Thoracic aorta (tissue), 2 donors: Measurements from ENCODE around the gene DLGAP4. TPM values are rescaled to one million over a fixed set of nuclear protein-coding genes. Genes with fewer than 3 reads are reported as not detected.

Experiments
- ATAC-seq: fragments of 150-250 bp; one replicate; pipeline ENCODE4 v1.8.0; 2017; ENCODE audit warnings: low read depth; ENCODE audit not compliant: insufficient number of reproducible peaks, low FRiP score
- DNase-seq: peaks from one replicate; pipeline ENCODE4 v3.0.0-alpha.2; 2020; ENCODE audit warnings: low spot score
- H3K27ac ChIP-seq, 2 donors: fragments of 200-600 bp; sonication (generic); 1 replicate in 1 of 2; 2 replicates in 1 of 2; pipeline ENCODE4 v1.5.1; 2016; ENCODE audit warnings: mild to moderate bottlenecking in 2 of 2, moderate library complexity in 2 of 2
- H3K27me3 ChIP-seq: fragments of 200-600 bp; sonication (generic); replicated peaks from 2 replicates; pipeline ENCODE4 v1.6.0; 2016; ENCODE audit warnings: mild to moderate bottlenecking; ENCODE audit not compliant: insufficient read depth
- H3K36me3 ChIP-seq: fragments of 200-600 bp; sonication (generic); one replicate; pipeline ENCODE4 v1.5.1; 2016
- H3K4me1 ChIP-seq, 2 donors: fragments of 200-600 bp; sonication (generic); 1 replicate in 1 of 2; 2 replicates in 1 of 2; pipeline versions ENCODE4 v1.5.1 to v1.6.0; 2016; ENCODE audit warnings: low read depth in 2 of 2, mild to moderate bottlenecking in 1 of 2; ENCODE audit not compliant: control insufficient read depth in 1 of 2
- H3K4me3 ChIP-seq: fragments of 200-600 bp; sonication (generic); 2 replicates; pipeline ENCODE4 v1.5.1; 2016; ENCODE audit warnings: mild to moderate bottlenecking
- H3K9me3 ChIP-seq: fragments of 200-600 bp; sonication (generic); 2 replicates; pipeline ENCODE4 v1.5.1; 2016
- CTCF ChIP-seq: fragments of 200-600 bp; sonication (generic); IDR thresholded peaks from one replicate; pipeline ENCODE4 v1.5.1; 2019; ENCODE audit warnings: antibody characterized with exemption
- total RNA-seq, 2 donors: library from RNA; depleted of rRNA; stranded (reverse); fragments of >200 nt; gene quantifications; one replicate each; pipeline versions ENCODE4 v1.1.0 to v1.2.3, GENCODE V29; 2016

The DLGAP4 gene
- total RNA-seq, 2 donors from 2014 or later: 66.2 to 105 TPM

GRCh38 chr20:36404435-36404978, 98.4 kb downstream of the DLGAP4 start:
- Histone ChIP-seq H3K36me3 (no peaks in the 10 kb centered on the region), H3K27ac (no peak overlapping the region), H3K27me3 (no peaks in the 10 kb centered on the region), H3K4me3 (no peak overlapping the region), H3K4me1 (no peaks in the 10 kb centered on the region), H3K9me3 (no peaks in the 10 kb centered on the region)
- ATAC-seq (no peak), DNase-seq (no peak)
- no peak for TF ChIP-seq CTCF

DNA sequence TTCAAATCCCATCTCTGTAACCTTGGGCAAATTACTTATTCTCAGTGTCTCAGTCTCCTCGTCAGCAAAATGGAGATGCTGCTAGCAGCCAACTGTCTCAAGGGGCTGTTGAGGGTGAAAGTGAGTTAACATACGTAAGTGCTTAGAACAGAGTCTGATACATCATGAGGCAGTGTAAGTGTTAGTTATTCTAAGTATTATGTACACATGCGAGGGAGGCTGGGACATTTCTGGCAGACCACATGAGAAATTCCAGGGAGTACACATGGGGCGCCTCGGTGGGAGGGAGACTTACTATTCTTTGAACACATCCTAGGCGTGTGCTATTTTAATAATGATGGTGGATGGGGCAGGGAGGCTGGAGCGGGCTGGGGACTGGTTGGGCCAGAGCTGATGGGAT, 99.1 kb downstream of the DLGAP4 start:
- Histone ChIP-seq H3K4me1 (no peaks in the 10 kb centered on the region), H3K9me3 (no peaks in the 10 kb centered on the region), H3K36me3 (no peaks in the 10 kb centered on the region), H3K4me3 (no peak overlapping the region), H3K27ac (no peak overlapping the region), H3K27me3 (no peaks in the 10 kb centered on the region)
- DNase-seq: no peak
- no peak for ATAC-seq
- no peak for TF ChIP-seq CTCF

DNA sequence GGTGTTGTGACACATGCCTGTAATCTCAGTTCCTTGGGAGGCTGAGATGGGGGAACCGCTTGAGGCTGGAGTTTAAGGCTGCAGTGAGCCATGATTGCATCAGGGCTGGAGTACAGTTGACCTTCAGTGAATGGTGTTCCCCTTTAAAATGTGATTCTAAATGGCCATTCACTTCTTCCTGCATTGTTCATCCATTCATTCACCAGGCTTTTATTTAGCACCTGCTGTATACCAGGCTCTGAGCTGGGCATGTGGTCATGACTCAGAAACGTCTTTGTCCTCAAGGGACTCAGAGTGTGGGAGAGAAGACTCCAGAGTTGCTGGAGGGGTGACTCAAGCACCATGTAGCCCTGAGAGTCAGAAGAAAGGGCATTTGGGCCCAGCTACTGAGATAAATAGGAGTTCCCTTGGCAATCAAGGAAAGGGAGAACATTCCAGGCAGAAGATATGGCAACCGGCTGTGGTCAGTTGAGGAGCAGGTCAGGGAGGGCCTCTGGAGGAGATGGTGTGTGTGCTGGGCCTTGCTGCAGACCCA, 101.1 kb downstream of the DLGAP4 start:
- TF ChIP-seq CTCF: no peak
- no peaks in the 10 kb centered on the region for H3K9me3 ChIP-seq
- no peaks in the 10 kb centered on the region for H3K27me3 ChIP-seq
- H3K27ac ChIP-seq: no peak overlapping the region
- no peak for ATAC-seq
- no peaks in the 10 kb centered on the region for H3K36me3 ChIP-seq
- no peak for DNase-seq
- no peaks in the 10 kb centered on the region for H3K4me1 ChIP-seq
- no peak overlapping the region for H3K4me3 ChIP-seq

- no peak for ATAC-seq
These were observed 102.1 kb downstream of the DLGAP4 start for GRCh38 chr20:36408219-36408618.

GRCh38 chr20:36411861-36412454, 105.8 kb downstream of the DLGAP4 start:
- Histone ChIP-seq H3K27ac (no peak overlapping the region), H3K9me3 (no peaks in the 10 kb centered on the region), H3K4me1 (no peaks in the 10 kb centered on the region), H3K27me3 (no peaks in the 10 kb centered on the region), H3K4me3 (no peak overlapping the region), H3K36me3 (no peaks in the 10 kb centered on the region)
- ATAC-seq (no peak), DNase-seq (no peak)
- TF ChIP-seq CTCF: no peak

More at GRCh38 chr20:36408219-36408618, 102.1 kb downstream of the DLGAP4 start:
- DNase-seq: no peak
- Histone ChIP-seq H3K27me3 (no peaks in the 10 kb centered on the region), H3K4me1 (no peaks in the 10 kb centered on the region), H3K36me3 (no peaks in the 10 kb centered on the region), H3K27ac (no peak overlapping the region), H3K4me3 (no peak overlapping the region), H3K9me3 (no peaks in the 10 kb centered on the region)
- TF ChIP-seq CTCF: no peak
